Measurements from ENCODE around the gene VRK1.

The VRK1 gene

GRCh38 chr14:96792591-96792990, 4.6 kb upstream of the VRK1 start:
- H3K79me2 ChIP-seq (ENCODE audit: insufficient read depth, low read length): peaks cover 2% of the 10 kb centered on the region
- no peaks in the 10 kb centered on the region for H3K36me3 ChIP-seq (ENCODE audit: low read length)
- H3F3A ChIP-seq (ENCODE audit: insufficient read depth): no peaks in the 10 kb centered on the region
- H3K9me3 ChIP-seq (ENCODE audit: insufficient read depth, low read length): no peaks in the 10 kb centered on the region
- H3K9ac ChIP-seq (ENCODE audit: low read length): no peak overlapping the region
- H3K4me2 ChIP-seq (ENCODE audit: low read depth, low read length, poor library complexity, severe bottlenecking): no peak overlapping the region
- no peaks in the 10 kb centered on the region for H4K20me1 ChIP-seq (ENCODE audit: low read depth, low read length)
- TF ChIP-seq EZH2phosphoT487 (conservative IDR thresholded peaks at IDR 0.05; ENCODE audit: low read length): no peak
- no peak for TF ChIP-seq CTCF (IDR thresholded peaks at IDR 0.05; ENCODE audit: insufficient read depth, low read length, poor library complexity, severe bottlenecking)
- H3K27ac ChIP-seq (ENCODE audit: low read depth, low read length): no peak overlapping the region
- H3K9me2 ChIP-seq (replicated peaks; ENCODE audit: insufficient read depth, low read length): no peaks in the 10 kb centered on the region
- no peak overlapping the region for H2AFZ ChIP-seq (ENCODE audit: low read depth, low read length, severe bottlenecking)
- no peaks in the 10 kb centered on the region for H3K27me3 ChIP-seq (ENCODE audit: low read length)
- no peak overlapping the region for H3K4me3 ChIP-seq (ENCODE audit: insufficient read depth, low read length, poor library complexity, severe bottlenecking)

- no peak overlapping the region for H3K4me2 ChIP-seq (ENCODE audit: low read depth, low read length, poor library complexity, severe bottlenecking)
- no peaks in the 10 kb centered on the region for H3K9me2 ChIP-seq (replicated peaks; ENCODE audit: insufficient read depth, low read length)
- TF ChIP-seq EZH2phosphoT487 (conservative IDR thresholded peaks at IDR 0.05; ENCODE audit: low read length) (no peak), CTCF (IDR thresholded peaks at IDR 0.05; ENCODE audit: insufficient read depth, low read length, poor library complexity, severe bottlenecking) (no peak)
- H3F3A ChIP-seq (ENCODE audit: insufficient read depth): no peaks in the 10 kb centered on the region
- no peak overlapping the region for H2AFZ ChIP-seq (ENCODE audit: low read depth, low read length, severe bottlenecking)
- H3K27me3 ChIP-seq (ENCODE audit: low read length): no peaks in the 10 kb centered on the region
- H3K79me2 ChIP-seq (ENCODE audit: insufficient read depth, low read length): peaks cover 11% of the 10 kb centered on the region
- no peak overlapping the region for H3K9ac ChIP-seq (ENCODE audit: low read length)
- H3K27ac ChIP-seq (ENCODE audit: low read depth, low read length): no peak overlapping the region
- no peaks in the 10 kb centered on the region for H3K9me3 ChIP-seq (ENCODE audit: insufficient read depth, low read length)
- H3K4me3 ChIP-seq (ENCODE audit: insufficient read depth, low read length, poor library complexity, severe bottlenecking): no peak overlapping the region
- peaks cover 3% of the 10 kb centered on the region for H4K20me1 ChIP-seq (ENCODE audit: low read depth, low read length)
- no peaks in the 10 kb centered on the region for H3K36me3 ChIP-seq (ENCODE audit: low read length)
Observed at GRCh38 chr14:96793547-96793946, 3.6 kb upstream of the VRK1 start.

- Histone ChIP-seq H3K27ac (ENCODE audit: low read depth, low read length) (no peak overlapping the region), H3F3A (ENCODE audit: insufficient read depth) (no peaks in the 10 kb centered on the region), H3K79me2 (ENCODE audit: insufficient read depth, low read length) (peaks cover 28% of the 10 kb centered on the region), H3K27me3 (ENCODE audit: low read length) (no peaks in the 10 kb centered on the region), H3K4me2 (ENCODE audit: low read depth, low read length, poor library complexity, severe bottlenecking) (no peak overlapping the region), H4K20me1 (ENCODE audit: low read depth, low read length) (peaks cover 20% of the 10 kb centered on the region), H3K9ac (ENCODE audit: low read length) (no peak overlapping the region), H3K4me3 (ENCODE audit: insufficient read depth, low read length, poor library complexity, severe bottlenecking) (no peak overlapping the region), H3K9me2 (replicated peaks; ENCODE audit: insufficient read depth, low read length) (no peaks in the 10 kb centered on the region), H3K9me3 (ENCODE audit: insufficient read depth, low read length) (no peaks in the 10 kb centered on the region), H3K36me3 (ENCODE audit: low read length) (no peaks in the 10 kb centered on the region), H2AFZ (ENCODE audit: low read depth, low read length, severe bottlenecking) (no peak overlapping the region)
- TF ChIP-seq EZH2phosphoT487 (conservative IDR thresholded peaks at IDR 0.05; ENCODE audit: low read length) (no peak), CTCF (IDR thresholded peaks at IDR 0.05; ENCODE audit: insufficient read depth, low read length, poor library complexity, severe bottlenecking) (no peak)
Observed at GRCh38 chr14:96795109-96795828, 1.9 kb upstream of the VRK1 start.
